Lung (tissue), 16 donors: Measurements from ENCODE around the gene OS9. TPM values are rescaled to one million over a fixed set of nuclear protein-coding genes. Genes with fewer than 3 reads are reported as not detected.
"Not testable (repeated sequence)": the region's sequence is repeated elsewhere in the genome, so short reads cannot be mapped to it uniquely, and the experiment has no call there.

Experiments
- ATAC-seq: fragments of 200-7000 bp; cut with Tn5 transposase; one replicate; pipeline ENCODE4 v1.9.1; 2020; ENCODE audit warnings: moderate number of reproducible peaks; ENCODE audit not compliant: insufficient read depth, low FRiP score
- DNase-seq, 3 donors: peaks; one replicate each; pipeline ENCODE4 v3.0.0-alpha.2; 2013 to 2017
- H3K27ac ChIP-seq, 2 donors: one replicate each; pipeline ENCODE4 v1.5.1; 2013; ENCODE audit warnings: mild to moderate bottlenecking in 2 of 2, moderate library complexity in 2 of 2, control low read depth in 1 of 2, inconsistent platforms in 1 of 2, low read depth in 1 of 2, low read length in 1 of 2
- H3K27me3 ChIP-seq, 3 donors: one replicate each; pipeline ENCODE4 v1.5.1; 2013; ENCODE audit warnings: low read length in 2 of 3; ENCODE audit not compliant: control insufficient read depth in 3 of 3, insufficient read depth in 3 of 3
- H3K36me3 ChIP-seq, 4 donors: one replicate each; pipeline ENCODE4 v1.5.1; 2013; ENCODE audit warnings: low read length in 4 of 4, mild to moderate bottlenecking in 1 of 4, moderate library complexity in 1 of 4; ENCODE audit not compliant: control insufficient read depth in 4 of 4, insufficient read depth in 4 of 4
- H3K4me1 ChIP-seq, 5 donors: one replicate each; pipeline ENCODE4 v1.5.1; 2013; ENCODE audit warnings: low read length in 5 of 5, mild to moderate bottlenecking in 2 of 5, moderate library complexity in 1 of 5; ENCODE audit not compliant: control insufficient read depth in 5 of 5, insufficient read depth in 5 of 5
- H3K4me3 ChIP-seq: one replicate; pipeline ENCODE4 v1.5.1; 2013; ENCODE audit warnings: mild to moderate bottlenecking, control low read depth, moderate library complexity
- H3K9ac ChIP-seq, 2 donors: one replicate each; pipeline ENCODE4 v1.5.1; 2013; ENCODE audit warnings: low read length in 2 of 2, control low read depth in 1 of 2; ENCODE audit not compliant: insufficient read depth in 1 of 2
- H3K9me3 ChIP-seq, 4 donors: one replicate each; pipeline ENCODE4 v1.5.1; 2013; ENCODE audit warnings: low read length in 3 of 4, mild to moderate bottlenecking in 1 of 4, moderate library complexity in 1 of 4; ENCODE audit not compliant: control insufficient read depth in 4 of 4, insufficient read depth in 3 of 4
- WGBS, 2 donors: extraction: QIAGEN DNeasy Blood & Tissue Kit; methylation state at CpG; one replicate each; pipeline ENCODE4 v1.1.7; 2013; 5-methylcytosine and 5-hydroxymethylcytosine counted together
- long read RNA-seq, 5 donors: transcript quantifications; one replicate each; lab custom pipeline, GENCODE V29; 2026
- polyA plus RNA-seq, 2 donors: library from polyadenylated mRNA; stranded (reverse); fragments of 200-250 nt; gene quantifications; one replicate each; pipeline ENCODE4 v1.2.1, GENCODE V29; 2013
- total RNA-seq, 2 donors: library from RNA; depleted of rRNA in 1 of 2; stranded (reverse); fragments of >200 nt in 1 of 2; gene quantifications; one replicate each; pipeline ENCODE4 v1.2.1, GENCODE V29; 2014 to 2021
- TF ChIP-seq, protein P1 (sequence below): IDR thresholded peaks from 2 replicates; pipeline ENCODE4 v1.5.1; 2012; ENCODE audit warnings: mild to moderate bottlenecking; ENCODE audit errors: control extremely low read depth, extremely low read depth
- donor health status: control.
- donor health status: control.
- donor health status: Bipolar disorder and iron deficiency.
- donor health status: healthy.
- donor health status: DM: yes; HTN: yes; CAD: no.

The OS9 gene
- total RNA-seq (100 to 1,000 TPM; 174 to 324 TPM), polyA plus RNA-seq (100 to 1,000 TPM; 144 to 356 TPM)
- long read RNA-seq, donor 1, transcript OS9-220 (14 exons, 2,135 nt), result minor isoform, 7 of 128 reads
- long read RNA-seq, donor 1, transcript OS9-208 (2 exons, 1,028 nt), result minor isoform, 7 of 128 reads
- long read RNA-seq, donor 1, transcript OS9-202 (15 exons, 2,691 nt), result major isoform, 19 of 128 reads
- long read RNA-seq, donor 1, transcript OS9-216 (3 exons, 564 nt), result minor isoform, 12 of 128 reads
- long read RNA-seq, donor 1, partial matches to known transcripts, result 71 of 128 reads
- long read RNA-seq, donor 1, other reads (novel, unspliced or antisense), result 0 of 128 reads
- long read RNA-seq, donor 2, transcript OS9-208 (2 exons, 1,028 nt), result minor isoform, 5 of 34 reads
- long read RNA-seq, donor 2, transcript OS9-216 (3 exons, 564 nt), result major isoform, 14 of 34 reads
- long read RNA-seq, donor 2, partial matches to known transcripts, result 12 of 34 reads
- long read RNA-seq, donor 2, other reads (novel, unspliced or antisense), result 0 of 34 reads
- long read RNA-seq, donor 3, transcript OS9-216 (3 exons, 564 nt), result major isoform, 15 of 44 reads
- long read RNA-seq, donor 3, transcript OS9-211 (2 exons, 700 nt), result minor isoform, 5 of 44 reads
- long read RNA-seq, donor 3, transcript OS9-220 (14 exons, 2,135 nt), result minor isoform, 5 of 44 reads
- long read RNA-seq, donor 3, partial matches to known transcripts, result 10 of 44 reads
- long read RNA-seq, donor 3, other reads (novel, unspliced or antisense), result 0 of 44 reads
- long read RNA-seq, donor 4, transcript OS9-216 (3 exons, 564 nt), result major isoform, 15 of 53 reads
- long read RNA-seq, donor 4, partial matches to known transcripts, result 34 of 53 reads
- long read RNA-seq, donor 4, other reads (novel, unspliced or antisense), result 0 of 53 reads
- long read RNA-seq, donor 5, transcript OS9-216 (3 exons, 564 nt), result major isoform, 27 of 124 reads
- long read RNA-seq, donor 5, transcript OS9-220 (14 exons, 2,135 nt), result minor isoform, 11 of 124 reads
- long read RNA-seq, donor 5, transcript OS9-201 (14 exons, 2,505 nt), result minor isoform, 9 of 124 reads
- long read RNA-seq, donor 5, transcript OS9-202 (15 exons, 2,691 nt), result minor isoform, 9 of 124 reads
- long read RNA-seq, donor 5, partial matches to known transcripts, result 55 of 124 reads
- long read RNA-seq, donor 5, other reads (novel, unspliced or antisense), result 0 of 124 reads

GRCh38 chr12:57693659-57694458 lies at the start of gene OS9:
TSS of gene OS9 (plus strand) at chr12:57694132. CDS start at chr12:57694162, 30 bp downstream.
- Histone ChIP-seq H3K36me3 (peaks cover 7 to 28% (median 14%) of the 10 kb centered on the region in 4 donors), H3K27me3 (no peaks in the 10 kb centered on the region), H3K9ac (peak within 1 kb of the TSS; percentile 47 to 86), H3K4me1 (peaks cover 0 to 11% (median 4%) of the 10 kb centered on the region in 5 donors), H3K9me3 (no peaks in the 10 kb centered on the region), H3K27ac (peak within 1 kb of the TSS; percentile 64 to 93), H3K4me3 (peak within 1 kb of the TSS; percentile 92)
- TF ChIP-seq, protein P1, sequence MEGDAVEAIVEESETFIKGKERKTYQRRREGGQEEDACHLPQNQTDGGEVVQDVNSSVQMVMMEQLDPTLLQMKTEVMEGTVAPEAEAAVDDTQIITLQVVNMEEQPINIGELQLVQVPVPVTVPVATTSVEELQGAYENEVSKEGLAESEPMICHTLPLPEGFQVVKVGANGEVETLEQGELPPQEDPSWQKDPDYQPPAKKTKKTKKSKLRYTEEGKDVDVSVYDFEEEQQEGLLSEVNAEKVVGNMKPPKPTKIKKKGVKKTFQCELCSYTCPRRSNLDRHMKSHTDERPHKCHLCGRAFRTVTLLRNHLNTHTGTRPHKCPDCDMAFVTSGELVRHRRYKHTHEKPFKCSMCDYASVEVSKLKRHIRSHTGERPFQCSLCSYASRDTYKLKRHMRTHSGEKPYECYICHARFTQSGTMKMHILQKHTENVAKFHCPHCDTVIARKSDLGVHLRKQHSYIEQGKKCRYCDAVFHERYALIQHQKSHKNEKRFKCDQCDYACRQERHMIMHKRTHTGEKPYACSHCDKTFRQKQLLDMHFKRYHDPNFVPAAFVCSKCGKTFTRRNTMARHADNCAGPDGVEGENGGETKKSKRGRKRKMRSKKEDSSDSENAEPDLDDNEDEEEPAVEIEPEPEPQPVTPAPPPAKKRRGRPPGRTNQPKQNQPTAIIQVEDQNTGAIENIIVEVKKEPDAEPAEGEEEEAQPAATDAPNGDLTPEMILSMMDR, result peak; percentile 86
- ATAC-seq, result peak; percentile 96
- 0% methylated on average over 45 of the region's 45 CpGs for WGBS, 2 donors
- peak; percentile 98 to 100 (median 100) for DNase-seq

DNA sequence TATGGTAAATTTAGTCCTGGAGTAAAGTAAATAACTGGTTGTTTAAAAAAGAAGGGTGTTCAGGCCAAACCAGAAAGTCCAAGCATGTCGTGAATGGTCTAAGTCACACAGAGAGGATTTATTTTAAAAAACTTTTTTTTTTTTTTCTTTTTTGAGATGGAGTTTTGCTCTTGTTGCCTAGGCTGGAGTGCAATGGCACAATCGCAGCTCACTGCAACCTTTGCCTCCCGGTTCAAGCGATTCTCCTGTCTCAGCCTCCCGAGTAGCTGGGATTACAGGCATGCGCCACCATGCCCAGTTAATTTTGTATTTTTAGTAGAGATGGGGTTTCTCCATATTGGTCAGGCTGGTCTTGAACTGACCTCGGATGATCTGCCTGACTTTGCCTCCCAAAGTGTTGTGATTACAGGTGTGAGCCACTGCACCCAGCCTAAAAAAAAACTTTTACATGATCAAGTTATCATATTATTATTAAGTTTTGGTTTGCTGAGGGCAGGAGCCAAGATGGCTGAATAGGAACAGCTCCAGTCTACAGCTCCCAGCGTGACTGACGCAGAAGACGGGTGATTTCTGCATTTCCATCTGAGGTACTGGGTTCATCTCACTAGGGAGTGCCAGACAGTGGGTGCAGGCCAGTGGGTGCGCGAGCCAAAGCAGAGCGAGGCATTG lies 47.8 kb upstream of the OS9 start:
- H3K27ac ChIP-seq, H3K4me3 ChIP-seq, H3K27me3 ChIP-seq, H3K9ac ChIP-seq, ATAC-seq, H3K9me3 ChIP-seq, H3K4me1 ChIP-seq, H3K36me3 ChIP-seq: not testable (repeated sequence)
- WGBS, 2 donors, result 78 to 82% methylated on average over 13 of the region's 13 CpGs
- DNase-seq, result peak in 1 of 3 donors; percentile 31

DNA sequence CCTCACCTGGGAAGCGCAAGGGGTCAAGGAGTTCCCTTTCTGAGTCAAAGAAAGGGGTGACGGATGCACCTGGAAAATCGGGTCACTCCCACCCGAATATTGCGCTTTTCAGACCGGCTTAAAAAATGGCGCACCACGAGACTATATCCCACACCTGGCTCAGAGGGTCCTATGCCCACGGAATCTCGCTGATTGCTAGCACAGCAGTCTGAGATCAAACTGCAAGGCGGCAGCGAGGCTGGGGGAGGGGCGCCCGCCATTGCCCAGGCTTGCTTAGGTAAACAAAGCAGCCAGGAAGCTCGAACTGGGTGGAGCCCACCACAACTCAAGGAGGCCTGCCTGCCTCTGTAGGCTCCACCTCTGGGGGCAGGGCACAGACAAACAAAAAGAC lies 47.3 kb upstream of the OS9 start:
- H3K27me3 ChIP-seq, H3K4me1 ChIP-seq, H3K9me3 ChIP-seq, ATAC-seq, DNase-seq, H3K27ac ChIP-seq, H3K4me3 ChIP-seq, H3K36me3 ChIP-seq, H3K9ac ChIP-seq: not testable (repeated sequence)
- 93 to 96% methylated on average over 6 to 10 of the region's 15 CpGs for WGBS, 2 donors

DNA sequence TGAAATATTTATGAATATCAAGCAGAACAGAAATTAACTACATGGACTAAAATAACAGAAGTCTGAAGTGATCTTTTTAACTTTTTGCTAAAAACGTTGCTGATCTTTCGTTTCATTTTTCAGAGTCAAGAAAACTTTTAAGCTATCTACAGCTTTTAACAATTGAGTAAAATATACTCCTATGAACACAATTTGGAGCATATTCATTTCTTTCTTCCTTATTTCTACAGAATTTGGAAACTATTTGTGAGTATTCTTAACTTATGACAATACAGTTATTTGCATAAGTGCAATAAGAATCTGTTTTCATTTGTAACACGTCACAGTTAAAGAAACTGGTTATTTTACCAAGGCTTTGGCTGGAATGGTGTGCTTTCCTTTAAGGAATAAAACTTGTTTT lies 39.9 kb upstream of the OS9 start:
- ATAC-seq (no peak), DNase-seq (no peak)
- whole genome bisulfite sequencing, 2 donors, result 65 to 70% methylated on average over 3 of the region's 3 CpGs
- peaks cover 0 to 2% (median 0%) of the 10 kb centered on the region in 4 donors for H3K9me3 ChIP-seq
- TF ChIP-seq, protein P1, result no peak
- H3K9ac ChIP-seq, result no peak overlapping the region
- H3K27ac ChIP-seq, result no peak overlapping the region
- H3K27me3 ChIP-seq, result no peaks in the 10 kb centered on the region
- peaks cover 0 to 2% (median 0%) of the 10 kb centered on the region in 5 donors for H3K4me1 ChIP-seq
- no peak overlapping the region for H3K4me3 ChIP-seq
- no peaks in the 10 kb centered on the region for H3K36me3 ChIP-seq
